Choroid plexus epithelial cell (primary cell): Measurements from ENCODE around the gene CEMIP2.

Experiments
- DNase-seq: peaks from one replicate; pipeline ENCODE4 v3.0.0-alpha.2; 2010; ENCODE audit warnings: low read depth
- H3K4me3 ChIP-seq: 2 replicates; pipeline ENCODE4 v1.5.1; 2011; ENCODE audit warnings: low read depth, mild to moderate bottlenecking, control low read depth, low read length, moderate library complexity
- CTCF ChIP-seq: conservative IDR thresholded peaks from 2 replicates; pipeline ENCODE4 v1.5.1; 2011; ENCODE audit warnings: low read depth, mild to moderate bottlenecking, control low read depth, inconsistent platforms, low read length, moderate library complexity

The CEMIP2 gene

GRCh38 chr9:71734950-71735349 lies 33.4 kb downstream of the CEMIP2 start:
- TF ChIP-seq CTCF: no peak
- H3K4me3 ChIP-seq: no peak overlapping the region
- DNase-seq: no peak

GRCh38 chr9:71733176-71733575 lies 35.1 kb downstream of the CEMIP2 start:
- no peak for DNase-seq
- no peak for TF ChIP-seq CTCF
- H3K4me3 ChIP-seq: no peak overlapping the region

GRCh38 chr9:71729816-71730526 lies 38.3 kb downstream of the CEMIP2 start:
- no peak for TF ChIP-seq CTCF
- H3K4me3 ChIP-seq: no peak overlapping the region
- DNase-seq: no peak

- no peak for TF ChIP-seq CTCF
- H3K4me3 ChIP-seq: no peak overlapping the region
- DNase-seq: no peak
Observed at GRCh38 chr9:71726723-71727122, 41.6 kb downstream of the CEMIP2 start.

- DNase-seq: peak; percentile 75
- TF ChIP-seq CTCF: no peak
- no peak overlapping the region for H3K4me3 ChIP-seq
Observed at GRCh38 chr9:71725590-71726338, 42.5 kb downstream of the CEMIP2 start.

- no peak for DNase-seq
- no peak for TF ChIP-seq CTCF
- no peak overlapping the region for H3K4me3 ChIP-seq
Observed at GRCh38 chr9:71721855-71722254, 46.5 kb downstream of the CEMIP2 start.
